ENCODE results near the gene NET1.

DNA sequence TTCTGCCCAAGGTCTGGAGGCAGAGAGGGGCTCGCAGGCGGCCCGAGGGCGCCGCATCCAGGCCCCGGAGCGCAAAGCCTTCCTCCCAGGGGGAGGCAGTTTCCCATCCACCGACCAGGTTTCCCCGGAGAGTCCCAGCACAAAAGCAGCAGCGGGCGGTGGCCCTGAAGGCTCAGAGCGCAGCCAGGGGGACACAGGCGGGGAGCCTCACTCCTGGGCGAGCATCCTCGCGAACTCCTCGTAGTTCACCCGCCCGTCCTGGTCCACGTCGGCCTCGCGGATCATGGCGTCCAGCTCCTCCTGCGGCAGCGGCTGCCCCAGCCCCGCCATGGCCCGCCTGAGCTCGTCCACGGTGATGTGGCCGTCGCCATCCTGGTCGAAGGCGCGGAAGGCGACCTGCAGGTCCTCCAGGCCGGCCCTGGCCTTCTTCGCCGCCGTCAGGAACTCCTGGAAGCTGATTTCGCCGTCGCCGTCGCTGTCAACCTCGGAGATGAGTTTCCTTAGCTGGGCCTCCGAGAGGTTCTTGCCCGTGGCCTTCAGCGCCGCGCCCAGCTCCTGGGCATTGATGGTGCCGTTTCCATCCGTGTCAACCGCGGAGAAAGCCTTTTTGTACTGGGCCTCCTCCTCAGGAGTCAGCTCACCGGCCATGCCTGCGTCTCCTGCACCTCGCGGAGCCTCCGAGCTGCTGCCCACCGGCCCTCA is 86.6 kb downstream of the NET1 start:
- TF ChIP-seq, protein P1, sequence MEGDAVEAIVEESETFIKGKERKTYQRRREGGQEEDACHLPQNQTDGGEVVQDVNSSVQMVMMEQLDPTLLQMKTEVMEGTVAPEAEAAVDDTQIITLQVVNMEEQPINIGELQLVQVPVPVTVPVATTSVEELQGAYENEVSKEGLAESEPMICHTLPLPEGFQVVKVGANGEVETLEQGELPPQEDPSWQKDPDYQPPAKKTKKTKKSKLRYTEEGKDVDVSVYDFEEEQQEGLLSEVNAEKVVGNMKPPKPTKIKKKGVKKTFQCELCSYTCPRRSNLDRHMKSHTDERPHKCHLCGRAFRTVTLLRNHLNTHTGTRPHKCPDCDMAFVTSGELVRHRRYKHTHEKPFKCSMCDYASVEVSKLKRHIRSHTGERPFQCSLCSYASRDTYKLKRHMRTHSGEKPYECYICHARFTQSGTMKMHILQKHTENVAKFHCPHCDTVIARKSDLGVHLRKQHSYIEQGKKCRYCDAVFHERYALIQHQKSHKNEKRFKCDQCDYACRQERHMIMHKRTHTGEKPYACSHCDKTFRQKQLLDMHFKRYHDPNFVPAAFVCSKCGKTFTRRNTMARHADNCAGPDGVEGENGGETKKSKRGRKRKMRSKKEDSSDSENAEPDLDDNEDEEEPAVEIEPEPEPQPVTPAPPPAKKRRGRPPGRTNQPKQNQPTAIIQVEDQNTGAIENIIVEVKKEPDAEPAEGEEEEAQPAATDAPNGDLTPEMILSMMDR (IDR thresholded peaks at IDR 0.05): no peak
- no peak for TF ChIP-seq EZH2phosphoT487 (IDR thresholded peaks at IDR 0.05)

Measured in neural progenitor cell (in vitro differentiated cells).